T-helper 9 cell (primary cell): ENCODE measurements around the gene IFRD2.

ENCODE experiments used
- DNase-seq: peaks from one replicate; pipeline ENCODE4 v3.0.0-alpha.2; 2020
- total RNA-seq, 2 donors: gene quantifications; one replicate each; lab custom pipeline; 2026; lab: John Stamatoyannopoulos, UW

The IFRD2 gene, protein sequence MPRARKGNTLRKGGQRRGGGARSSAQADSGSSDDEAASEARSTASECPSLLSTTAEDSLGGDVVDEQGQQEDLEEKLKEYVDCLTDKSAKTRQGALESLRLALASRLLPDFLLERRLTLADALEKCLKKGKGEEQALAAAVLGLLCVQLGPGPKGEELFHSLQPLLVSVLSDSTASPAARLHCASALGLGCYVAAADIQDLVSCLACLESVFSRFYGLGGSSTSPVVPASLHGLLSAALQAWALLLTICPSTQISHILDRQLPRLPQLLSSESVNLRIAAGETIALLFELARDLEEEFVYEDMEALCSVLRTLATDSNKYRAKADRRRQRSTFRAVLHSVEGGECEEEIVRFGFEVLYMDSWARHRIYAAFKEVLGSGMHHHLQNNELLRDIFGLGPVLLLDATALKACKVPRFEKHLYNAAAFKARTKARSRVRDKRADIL
- total RNA-seq, result 28.7 to 58.9 reads per million in 2 donors

DNA sequence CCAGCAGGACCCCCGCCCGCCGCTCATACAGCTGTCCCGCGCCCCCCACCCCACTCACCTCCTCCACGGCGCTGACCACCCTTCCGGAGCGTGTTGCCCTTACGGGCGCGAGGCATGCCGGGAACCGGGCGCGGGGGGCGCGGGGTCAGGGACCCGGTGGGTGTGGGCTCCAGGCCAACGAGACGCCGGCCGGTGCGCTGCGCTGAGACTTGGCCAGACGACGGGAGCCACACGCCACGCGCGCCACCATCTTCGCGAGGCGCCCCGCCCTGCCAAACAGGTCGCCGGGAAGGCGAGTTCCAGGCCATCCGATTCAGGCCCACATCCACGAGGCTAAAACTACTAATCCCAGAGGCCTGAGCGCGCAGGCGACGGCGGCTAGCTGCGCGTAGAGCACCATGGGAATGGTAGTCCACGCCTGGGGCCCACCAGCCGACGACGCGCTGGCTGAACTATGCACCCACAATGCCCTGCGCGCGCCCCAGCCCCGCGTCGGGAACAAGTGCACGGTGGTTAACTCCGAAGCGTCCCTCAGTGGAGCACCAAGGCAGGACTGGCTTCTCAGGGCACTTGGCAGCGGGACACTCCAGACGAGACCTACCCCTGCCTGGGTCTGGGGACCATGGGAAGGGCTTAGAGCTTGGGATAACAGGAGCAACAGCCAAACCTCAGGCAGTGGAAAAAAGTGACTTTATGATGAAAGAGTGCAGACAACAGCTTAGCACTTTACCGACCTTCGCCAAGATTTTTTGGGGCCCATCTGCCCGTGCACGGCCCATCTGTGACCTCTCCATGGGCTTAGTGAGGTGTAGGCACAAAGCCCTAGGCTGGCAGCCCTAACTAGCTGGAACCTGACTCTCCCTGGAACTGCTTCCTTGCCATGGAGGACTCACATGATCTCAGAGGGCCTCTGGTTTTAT lies at the start of gene IFRD2:
Gene IFRD2 (minus strand): TSS at position 271 of the 920 bp plus-strand sequence. CDS start 155 bp downstream, at position 116.
- peak; percentile 90 for DNase-seq

DNA sequence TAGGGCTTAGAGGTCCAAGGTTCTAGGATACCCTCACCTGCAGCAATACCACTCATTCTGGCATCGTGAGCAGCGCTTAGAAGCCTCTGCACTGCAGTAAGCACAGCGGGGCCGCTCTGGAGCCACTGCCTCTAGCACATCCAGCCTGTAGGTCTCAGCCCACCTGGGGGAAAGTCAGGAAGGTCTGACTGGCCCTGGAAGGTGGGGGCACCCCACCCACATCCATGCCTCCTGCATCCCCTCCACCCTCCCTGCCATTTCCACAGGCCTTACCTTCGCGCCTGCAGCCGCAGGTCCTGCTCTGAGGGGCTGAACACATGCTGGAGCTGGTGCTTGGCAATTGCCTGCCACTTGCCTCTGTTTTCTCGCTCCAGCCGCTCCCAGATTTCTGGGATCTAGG lies 49.3 kb upstream of the IFRD2 start:
- no peak for DNase-seq

DNA sequence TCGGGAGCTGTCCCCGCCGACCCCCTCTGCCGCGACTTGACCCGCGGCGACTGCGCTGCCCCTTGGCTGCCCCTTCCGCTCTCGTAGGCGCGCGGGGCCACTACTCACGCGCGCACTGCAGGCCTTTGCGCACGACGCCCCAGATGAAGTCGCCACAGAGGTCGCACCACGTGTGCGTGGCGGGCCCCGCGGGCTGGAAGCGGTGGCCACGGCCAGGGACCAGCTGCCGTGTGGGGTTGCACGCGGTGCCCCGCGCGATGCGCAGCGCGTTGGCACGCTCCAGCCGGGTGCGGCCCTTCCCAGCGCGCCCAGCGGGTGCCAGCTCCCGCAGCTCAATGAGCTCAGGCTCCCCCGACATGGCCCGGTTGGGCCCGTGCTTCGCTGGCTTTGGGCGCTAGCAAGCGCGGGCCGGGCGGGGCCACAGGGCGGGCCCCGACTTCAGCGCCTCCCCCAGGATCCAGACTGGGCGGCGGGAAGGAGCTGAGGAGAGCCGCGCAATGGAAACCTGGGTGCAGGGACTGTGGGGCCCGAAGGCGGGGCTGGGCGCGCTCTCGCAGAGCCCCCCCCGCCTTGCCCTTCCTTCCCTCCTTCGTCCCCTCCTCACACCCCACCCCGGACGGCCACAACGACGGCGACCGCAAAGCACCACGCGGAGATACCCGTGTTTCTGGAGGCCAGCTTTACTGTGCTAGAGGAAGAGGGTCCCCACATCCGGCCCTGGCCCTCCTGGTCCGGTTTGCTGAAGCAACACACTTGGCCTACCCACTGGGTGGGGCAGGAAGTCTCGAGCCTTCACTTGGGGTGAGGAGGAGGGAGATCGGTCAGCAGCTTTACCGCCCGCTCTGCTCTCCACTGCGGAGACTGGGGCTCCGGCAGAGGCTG lies 48.5 kb upstream of the IFRD2 start, which contains the start of gene RASSF1:
Gene RASSF1 (minus strand): TSS at position 389 of the 882 bp plus-strand sequence. CDS start 31 bp downstream, at position 358.
- peak; percentile 51 for DNase-seq

DNA sequence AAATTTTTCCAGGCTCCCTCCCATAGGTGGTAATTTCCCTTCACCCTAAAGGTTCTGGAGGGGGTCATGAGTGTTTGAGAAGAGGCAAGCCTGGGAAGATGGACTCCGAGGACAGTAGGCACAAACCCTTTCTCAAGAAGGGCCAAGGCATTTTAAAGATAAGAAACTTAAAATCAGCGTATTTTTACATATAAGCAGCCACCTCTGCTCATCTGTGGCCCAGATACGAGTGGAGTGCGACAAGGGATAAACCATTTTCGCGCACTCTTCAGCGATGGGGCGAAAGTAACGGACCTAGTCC lies 47.9 kb upstream of the IFRD2 start:
- DNase-seq, result no peak

DNA sequence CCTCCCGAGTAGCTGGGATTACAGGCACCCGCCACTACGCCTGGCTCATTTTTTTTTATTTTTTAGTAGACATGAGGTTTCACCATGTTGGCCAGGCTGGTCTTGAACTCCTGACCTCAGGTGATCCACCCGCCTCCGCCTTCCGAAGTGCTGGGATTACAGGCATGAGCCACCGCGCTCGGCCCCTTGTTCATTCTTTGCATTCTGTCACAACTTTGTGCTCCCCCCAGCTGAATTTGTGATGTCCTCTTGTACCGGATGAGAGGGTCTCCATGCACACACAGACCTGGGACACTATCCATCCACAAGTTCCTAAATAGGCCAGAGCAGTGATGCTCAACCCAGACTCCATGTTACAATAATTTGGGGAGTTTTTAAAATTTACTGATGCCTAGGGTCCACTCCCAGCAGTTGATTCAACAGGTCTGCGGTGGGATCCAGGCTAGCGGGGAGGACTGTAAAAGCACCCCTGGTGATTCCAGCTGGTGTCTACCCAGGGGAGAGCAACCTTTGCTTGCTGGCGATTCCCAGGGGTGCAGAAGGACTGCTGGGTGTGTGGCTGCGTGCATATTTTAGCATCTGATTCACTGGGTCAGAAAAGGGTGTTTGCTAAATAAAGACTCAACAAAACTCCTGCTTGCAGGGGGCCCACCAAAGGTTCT lies 47.4 kb upstream of the IFRD2 start:
- DNase-seq, result no peak

DNA sequence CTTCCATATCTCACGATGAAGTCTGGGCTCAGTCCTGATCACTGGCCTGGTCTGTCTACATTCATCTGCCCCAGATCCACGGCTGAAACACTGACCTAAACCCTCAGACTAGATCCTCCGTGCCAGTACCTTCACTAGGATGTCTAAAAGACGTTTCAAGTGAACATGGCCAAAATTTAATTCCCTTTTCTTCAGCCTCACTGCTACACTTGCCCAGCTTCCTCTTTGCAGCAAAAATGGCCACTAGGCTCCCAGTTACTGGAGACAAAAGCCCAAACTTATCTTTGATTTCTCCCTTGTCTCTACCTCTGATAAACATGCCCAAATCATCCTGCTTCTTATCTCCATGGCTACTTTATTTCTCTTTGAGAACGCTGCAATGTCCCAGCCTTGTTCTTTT lies 46.7 kb upstream of the IFRD2 start:
- DNase-seq, result no peak

DNA sequence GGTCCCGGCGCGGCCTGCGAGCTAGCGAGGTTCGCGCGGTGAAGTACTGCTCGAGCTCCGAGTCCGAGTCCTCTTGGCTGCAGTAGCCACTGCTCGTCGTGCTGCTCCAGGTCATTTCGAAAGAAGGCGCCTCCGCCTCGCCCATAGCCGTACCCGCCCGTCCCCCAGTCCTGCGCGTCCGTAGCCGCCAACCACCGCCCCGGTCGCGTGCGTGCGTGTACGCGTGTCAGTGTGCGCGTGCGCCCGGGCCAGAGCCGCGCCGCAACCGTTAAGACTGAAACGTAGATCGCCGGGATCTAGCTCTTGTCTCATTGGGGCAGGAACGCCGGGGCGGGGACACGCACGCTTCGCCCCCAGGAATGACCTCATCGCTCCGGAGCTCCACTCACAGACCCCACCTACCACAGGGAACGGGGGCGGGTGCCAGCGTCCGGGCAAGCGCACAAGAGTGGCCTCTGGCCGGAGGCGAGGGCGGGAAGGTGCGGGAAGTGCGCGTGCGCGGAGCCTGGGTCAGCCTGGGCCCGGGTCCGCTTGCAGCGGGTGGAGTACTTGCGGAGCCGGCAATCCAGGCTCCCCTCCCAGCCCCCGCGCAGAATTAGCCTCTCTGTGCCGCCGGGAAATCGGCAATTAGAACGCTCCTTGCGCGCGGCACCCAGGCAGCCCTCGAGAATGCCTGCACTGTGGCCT lies 45.1 kb upstream of the IFRD2 start:
- peak; percentile 86 for DNase-seq

DNA sequence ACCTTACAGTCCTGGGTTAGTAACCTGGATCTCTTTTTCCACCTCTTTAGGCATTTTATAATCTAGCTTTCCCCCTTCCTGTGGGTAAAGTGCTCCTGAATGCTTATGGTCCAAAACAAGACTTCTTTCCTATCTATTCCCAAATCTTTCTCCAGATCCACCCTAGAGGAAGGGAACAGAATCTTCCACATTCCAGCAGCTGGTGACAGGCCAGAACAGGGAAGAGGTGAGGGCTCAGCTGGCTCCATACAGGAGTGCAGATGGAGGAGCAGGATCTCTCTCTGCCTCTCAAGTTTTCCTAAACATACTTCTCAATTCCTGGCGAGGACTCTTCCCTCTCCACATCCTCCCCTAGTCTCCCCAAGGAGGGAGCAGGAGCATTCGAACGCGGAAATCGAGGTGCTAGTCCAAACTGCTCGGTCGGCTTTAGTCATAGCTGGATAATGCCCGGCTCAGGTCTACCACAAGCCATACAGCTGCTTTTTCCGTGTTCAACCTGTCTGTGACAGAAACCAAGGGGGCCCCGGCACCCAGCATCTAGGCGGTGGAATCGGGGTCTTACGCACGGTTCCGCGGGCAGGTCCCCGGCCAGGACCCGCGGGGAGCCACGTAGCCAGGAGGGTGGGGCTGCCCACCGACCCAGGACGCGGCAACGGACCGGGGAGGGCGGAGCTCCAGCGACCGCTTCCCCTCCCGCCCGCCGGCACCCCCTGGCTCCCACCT lies 44.4 kb upstream of the IFRD2 start:
- no peak for DNase-seq

DNA sequence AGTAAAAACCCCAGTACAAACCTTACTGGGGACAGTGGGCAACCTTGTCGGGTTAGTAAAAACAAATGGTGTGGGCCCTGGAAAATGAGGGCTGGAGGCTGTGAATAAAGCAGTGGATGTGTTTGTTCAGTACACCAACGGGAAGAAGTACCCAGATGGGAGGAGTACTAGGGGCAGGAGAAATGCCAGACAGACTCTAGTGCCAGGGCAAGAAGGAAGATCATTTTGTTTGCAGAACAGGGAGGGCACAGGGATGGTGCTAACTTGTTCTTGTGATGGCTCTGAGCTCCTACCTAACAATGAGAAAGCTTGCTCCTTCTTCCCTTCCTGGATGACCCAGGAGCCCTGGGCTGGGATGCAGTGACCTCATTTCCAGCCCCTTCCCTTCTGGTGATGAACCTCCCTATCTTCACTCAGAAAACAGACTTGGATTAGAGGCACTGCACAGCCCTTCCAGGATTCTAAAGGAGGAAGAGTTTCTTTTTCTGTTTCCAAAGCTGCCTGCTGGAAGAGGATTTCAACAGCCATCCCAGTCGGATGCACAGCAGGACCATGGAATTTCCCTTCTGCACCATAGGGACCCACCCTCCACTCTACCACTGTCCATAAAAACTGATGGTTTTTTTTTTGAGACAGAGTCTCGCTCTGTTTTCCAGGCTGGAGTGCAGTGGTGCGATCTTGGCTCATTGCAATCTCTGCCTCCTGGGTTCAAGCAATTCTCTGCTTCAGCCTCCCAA lies 42.3 kb upstream of the IFRD2 start:
- no peak for DNase-seq

DNA sequence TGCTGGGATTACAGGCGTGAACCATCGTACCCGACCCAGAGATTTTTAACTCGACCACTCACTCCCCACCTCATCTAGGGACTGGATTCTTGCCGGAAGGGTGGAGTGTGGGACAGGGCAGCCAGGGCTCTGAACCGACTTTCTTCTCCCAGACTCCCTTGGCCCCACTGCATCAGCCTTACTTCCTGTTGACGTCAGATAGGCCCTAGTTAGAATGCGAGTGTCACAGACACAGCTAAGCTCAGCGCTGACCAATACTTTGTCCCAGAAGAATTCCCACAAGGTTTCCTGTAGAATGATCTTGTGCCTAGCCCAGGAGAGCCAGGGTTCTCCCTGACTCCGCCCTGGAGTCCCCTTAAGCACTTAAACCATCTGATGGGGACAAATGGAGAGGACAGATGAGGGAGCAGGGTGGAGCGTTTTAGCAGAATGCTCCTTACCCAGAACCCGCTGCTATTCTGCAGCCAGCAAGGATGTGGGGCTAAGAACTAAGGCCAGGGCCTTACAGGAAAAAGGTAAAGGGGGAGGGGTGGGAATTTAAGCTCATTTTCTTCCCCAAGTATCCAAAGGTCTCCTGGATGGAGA lies 41.6 kb upstream of the IFRD2 start:
- DNase-seq, result no peak

DNA sequence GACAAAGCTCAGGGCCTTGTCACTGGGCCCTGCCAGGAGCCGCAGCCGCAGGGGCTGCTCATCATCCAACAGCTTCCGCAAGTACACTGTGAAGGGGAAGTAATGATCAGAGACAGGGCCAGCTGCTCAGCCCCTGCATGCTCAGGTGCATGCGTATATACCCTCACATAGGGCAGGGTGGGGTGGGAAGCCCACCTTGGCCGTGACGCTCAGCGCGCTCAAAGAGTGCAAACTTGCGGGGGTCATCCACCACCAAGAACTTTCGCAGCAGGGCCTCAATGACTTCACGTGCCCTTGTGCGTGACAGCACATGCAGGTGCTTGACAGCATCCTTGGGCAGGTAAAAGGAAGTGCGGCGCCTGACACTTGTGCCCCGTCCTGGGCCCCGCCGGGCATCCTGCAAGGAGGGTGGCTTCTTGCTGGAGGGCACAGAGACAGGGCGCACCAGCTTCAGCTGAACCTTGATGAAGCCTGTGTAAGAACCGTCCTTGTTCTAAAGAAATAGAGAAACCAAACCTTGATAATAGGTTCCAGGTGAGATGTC lies 39.2 kb upstream of the IFRD2 start:
- no peak for DNase-seq

DNA sequence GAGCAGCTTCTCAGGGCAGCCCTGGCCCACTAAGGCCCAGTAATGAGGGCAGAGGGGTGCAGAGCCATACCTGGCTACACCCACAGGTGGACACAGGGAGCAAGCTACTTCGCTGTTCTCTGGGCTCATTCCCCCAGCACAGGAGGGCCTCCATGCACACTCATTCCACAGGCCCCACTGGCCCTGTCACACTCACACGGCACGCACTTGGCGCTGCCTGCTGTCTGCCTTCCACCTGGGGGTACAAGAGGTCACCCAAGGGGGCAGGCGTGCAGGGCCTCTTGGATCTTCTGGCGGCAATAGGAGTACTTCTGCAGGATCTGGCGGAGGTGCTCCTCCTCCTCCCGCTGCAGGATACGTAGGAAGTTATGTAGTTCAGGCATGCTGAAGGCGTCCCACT lies 38.1 kb upstream of the IFRD2 start:
- DNase-seq, result no peak

DNA sequence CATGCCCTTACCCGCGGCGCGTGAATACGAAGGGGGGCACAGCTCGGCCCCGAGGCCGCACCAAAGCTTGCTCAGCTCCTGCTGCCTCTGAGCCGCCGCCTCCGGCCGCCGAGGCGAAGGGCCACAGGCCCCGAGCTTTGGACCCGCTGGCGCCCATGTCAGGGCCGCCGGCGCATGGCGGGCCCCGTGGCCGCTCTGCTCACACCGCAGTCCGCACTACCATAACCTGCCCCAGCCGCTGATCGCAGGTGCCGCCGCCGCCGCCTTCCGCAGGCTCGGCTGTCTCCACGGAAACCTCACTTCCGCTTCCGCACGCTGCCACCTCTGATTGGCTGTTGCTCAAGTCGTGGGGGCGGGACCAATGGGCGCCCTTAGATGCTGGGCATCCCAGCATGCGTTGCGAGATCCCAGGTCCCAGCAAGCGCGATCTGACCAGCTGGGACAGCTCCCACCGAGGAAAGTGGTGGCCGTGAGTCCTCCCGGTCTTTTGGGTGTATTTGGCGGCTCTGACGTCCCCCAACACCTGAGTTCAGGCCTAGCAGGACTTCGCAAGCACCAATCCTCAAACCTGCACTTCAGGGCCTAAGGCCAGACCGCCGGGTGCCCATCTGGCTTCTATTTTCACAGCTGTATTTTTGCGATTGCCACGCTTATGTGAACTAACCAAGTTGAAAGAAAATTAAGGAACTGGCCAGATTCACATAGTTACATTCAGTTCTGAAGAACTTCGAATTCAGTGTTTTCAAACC lies 35.9 kb upstream of the IFRD2 start, which contains the start of gene TUSC2:
Gene TUSC2 (minus strand): TSS at position 281 of the 749 bp plus-strand sequence. CDS start 124 bp downstream, at position 157.
- DNase-seq, result peak; percentile 93

DNA sequence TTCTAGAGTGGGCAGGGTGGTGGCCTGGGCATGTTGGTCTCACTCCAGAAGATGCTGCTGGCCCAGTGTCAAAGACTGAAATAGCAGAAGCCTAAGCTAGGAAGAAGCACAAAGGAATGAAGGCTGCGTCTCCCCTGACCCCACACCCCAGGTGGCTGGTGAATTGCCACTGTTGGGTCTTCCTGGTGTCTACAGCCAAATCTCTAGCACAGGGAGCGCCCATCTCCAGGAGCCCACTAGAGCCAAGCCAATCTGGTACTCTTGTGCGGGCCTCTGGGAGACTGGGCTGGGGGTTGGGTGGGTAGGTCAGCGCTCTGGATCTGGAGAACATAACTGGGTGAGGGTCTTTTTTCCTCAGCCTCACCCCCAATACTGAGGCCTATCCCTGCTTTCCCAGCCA lies 34.9 kb upstream of the IFRD2 start:
- DNase-seq, result no peak

DNA sequence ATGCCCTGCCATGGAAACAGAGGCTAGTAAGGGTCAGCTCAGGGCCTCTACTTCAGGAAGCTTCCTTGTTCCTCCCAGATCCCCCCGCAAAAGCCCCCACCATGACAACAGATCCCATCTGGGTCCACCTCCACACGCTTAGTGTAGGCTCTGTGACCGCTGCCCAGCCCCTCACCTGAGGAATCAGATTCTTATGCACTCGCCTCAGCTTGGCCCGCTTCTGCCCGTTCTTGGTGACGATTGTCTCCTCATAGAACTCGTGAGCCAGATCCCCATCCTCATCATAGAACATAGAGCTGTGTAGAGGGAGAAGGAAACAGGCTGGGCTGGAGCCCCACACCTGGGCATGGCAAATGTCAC lies 33.9 kb upstream of the IFRD2 start:
- no peak for DNase-seq

DNA sequence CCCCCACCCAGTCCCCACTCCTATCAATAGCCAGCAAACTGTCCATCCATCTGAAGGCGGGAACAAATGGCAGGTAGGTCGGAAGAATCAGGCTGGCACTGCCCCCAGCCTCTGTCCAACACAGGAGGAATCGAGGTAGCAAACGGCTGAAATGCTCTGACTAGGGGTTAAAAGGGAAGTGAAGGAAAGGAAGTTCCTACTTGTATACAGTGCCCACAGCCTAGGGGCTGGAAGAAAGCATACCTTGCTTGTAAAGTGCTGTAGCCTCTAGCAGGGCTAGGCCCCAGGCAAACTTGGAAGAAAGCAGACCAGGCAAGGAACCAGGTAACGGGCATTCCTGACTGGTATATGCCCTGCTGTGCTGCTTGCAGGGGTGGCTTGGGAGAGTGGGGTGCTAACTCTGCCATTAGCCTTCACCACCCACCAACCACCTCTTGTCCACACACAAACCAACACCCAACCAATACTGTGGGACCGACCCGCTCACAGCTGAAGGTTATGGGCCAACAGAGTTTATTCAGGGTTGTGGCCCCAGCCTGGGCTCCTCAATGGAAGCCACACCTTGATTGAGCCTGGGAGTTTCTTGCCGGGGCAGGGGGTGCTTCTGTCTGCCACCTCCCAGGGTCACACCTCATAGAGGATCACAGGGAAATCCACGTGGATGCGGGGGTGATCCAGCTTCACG lies 33.4 kb upstream of the IFRD2 start:
- no peak for DNase-seq

DNA sequence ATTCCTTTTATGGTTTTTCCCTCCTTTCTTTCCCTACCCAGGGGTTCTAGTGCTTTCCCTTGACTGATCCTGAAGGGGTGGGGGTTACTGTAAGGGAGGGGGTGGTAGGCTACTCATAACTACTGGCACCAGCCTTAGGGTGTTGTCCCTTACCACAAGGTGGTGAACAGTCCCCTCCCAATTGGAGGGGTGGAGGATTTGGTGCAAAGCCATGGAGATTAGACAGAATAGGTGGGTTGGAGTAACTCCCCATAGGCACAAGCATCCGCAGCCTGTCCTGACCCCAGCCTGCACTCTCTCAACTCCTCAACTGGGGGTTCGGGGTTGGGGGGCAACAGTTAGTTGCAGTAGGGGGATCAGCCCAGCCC lies 32.9 kb upstream of the IFRD2 start:
- DNase-seq, result no peak
